GM23338 (cell line): ENCODE results near the gene GASK1B. TPM values are rescaled to one million over a fixed set of nuclear protein-coding genes. Genes with fewer than 3 reads are reported as not detected.

Source experiments
- ATAC-seq: fragments of 200-7000 bp; cut with Tn5 transposase; 3 replicates; pipeline ENCODE4 v1.9.1; 2020
- DNase-seq: peaks from one replicate; pipeline ENCODE4 v3.0.0-alpha.2; 2015; ENCODE audit warnings: low spot score
- H2AFZ ChIP-seq: fragments of 200-600 bp; sonication (generic); 2 replicates; pipeline ENCODE4 v1.8.0; 2016; ENCODE audit warnings: antibody characterized with exemption, mild to moderate bottlenecking, moderate library complexity
- H3F3A ChIP-seq: fragments of 200-600 bp; sonication (generic); replicated peaks from 2 replicates; pipeline ENCODE4 v1.8.0; 2017; ENCODE audit warnings: antibody characterized with exemption, mixed run types, low read depth
- H3K27ac ChIP-seq: fragments of 200-600 bp; sonication (generic); 2 replicates; pipeline ENCODE4 v1.6.1; 2016; ENCODE audit warnings: low read depth
- H3K27me3 ChIP-seq: fragments of 200-600 bp; sonication (generic); 2 replicates; pipeline ENCODE4 v1.8.0; 2016; ENCODE audit warnings: mild to moderate bottlenecking, mixed run types, moderate library complexity; ENCODE audit not compliant: insufficient read depth
- H3K36me3 ChIP-seq: fragments of 200-600 bp; sonication (generic); 2 replicates; pipeline ENCODE4 v1.8.0; 2016; ENCODE audit warnings: mild to moderate bottlenecking; ENCODE audit not compliant: insufficient read depth
- H3K4me1 ChIP-seq: fragments of 200-600 bp; sonication (generic); 2 replicates; pipeline ENCODE4 v1.8.0; 2016; ENCODE audit warnings: mild to moderate bottlenecking, moderate library complexity; ENCODE audit not compliant: insufficient read depth
- H3K4me2 ChIP-seq: fragments of 200-600 bp; sonication (generic); 2 replicates; pipeline ENCODE4 v1.7.1; 2017; ENCODE audit warnings: mixed run types
- H3K4me3 ChIP-seq: fragments of 200-600 bp; sonication (generic); 2 replicates; pipeline ENCODE4 v1.6.1; 2016; ENCODE audit warnings: mixed run types
- H3K79me2 ChIP-seq: fragments of 200-600 bp; sonication (generic); replicated peaks from 2 replicates; pipeline ENCODE4 v1.8.0; 2017; ENCODE audit warnings: mild to moderate bottlenecking; ENCODE audit not compliant: insufficient read depth
- H3K9me2 ChIP-seq: fragments of 200-600 bp; sonication (generic); 2 replicates; pipeline ENCODE4 v1.8.0; 2017; ENCODE audit not compliant: insufficient read depth
- H4K20me1 ChIP-seq: fragments of 200-600 bp; sonication (generic); replicated peaks from 2 replicates; pipeline ENCODE4 v1.8.0; 2017; ENCODE audit warnings: mild to moderate bottlenecking; ENCODE audit not compliant: insufficient read depth
- H3K27ac Mint-ChIP-seq: 2 replicates; pipeline ENCODE4 v1.8.0; 2020; ENCODE audit warnings: inconsistent platforms, mild to moderate bottlenecking, moderate library complexity, mixed read lengths
- H3K27me3 Mint-ChIP-seq: 3 replicates; pipeline ENCODE4 v1.8.0; 2022; ENCODE audit warnings: low read depth, mild to moderate bottlenecking, moderate library complexity, mixed read lengths, inconsistent platforms; ENCODE audit not compliant: insufficient read depth, poor library complexity
- H3K36me3 Mint-ChIP-seq: 3 replicates; pipeline ENCODE4 v1.8.0; 2021; ENCODE audit warnings: low read depth, mild to moderate bottlenecking, inconsistent platforms, moderate library complexity, mixed read lengths
- H3K4me1 Mint-ChIP-seq: 3 replicates; pipeline ENCODE4 v1.8.0; 2020; ENCODE audit warnings: mild to moderate bottlenecking, inconsistent platforms, mixed read lengths
- H3K4me3 Mint-ChIP-seq: 3 replicates; pipeline ENCODE4 v1.8.0; 2021; ENCODE audit warnings: moderate library complexity, mild to moderate bottlenecking, inconsistent platforms, mixed read lengths
- H3K9me3 Mint-ChIP-seq: 3 replicates; pipeline ENCODE4 v1.8.0; 2020; ENCODE audit warnings: moderate library complexity, mild to moderate bottlenecking, inconsistent platforms, mixed read lengths
- CREB1 ChIP-seq: fragments of 250-450 bp; sonication (Bioruptor Pico); IDR thresholded peaks from 2 replicates; pipeline ENCODE4 v1.5.0; 2020; ENCODE audit warnings: low read depth, mild to moderate bottlenecking, moderate library complexity
- ETS1 ChIP-seq: IDR thresholded peaks from 2 replicates; pipeline ENCODE4 v1.6.1; 2016; ENCODE audit warnings: antibody characterized with exemption
- EZH2 ChIP-seq: fragments of 200-600 bp; sonication (generic); IDR thresholded peaks from one replicate; pipeline ENCODE4 v1.8.0; 2017; ENCODE audit warnings: antibody characterized with exemption, mild to moderate bottlenecking, low read depth; ENCODE audit not compliant: unreplicated experiment
- EZH2phosphoT487 ChIP-seq: fragments of 200-600 bp; sonication (generic); IDR thresholded peaks from one replicate; pipeline ENCODE4 v1.8.1; 2018; ENCODE audit warnings: antibody characterized with exemption; ENCODE audit not compliant: unreplicated experiment
- JUNB ChIP-seq: IDR thresholded peaks from one replicate; pipeline ENCODE4 v1.6.1; 2016; ENCODE audit warnings: antibody characterized with exemption; ENCODE audit not compliant: unreplicated experiment
- NANOG ChIP-seq: IDR thresholded peaks from 2 replicates; pipeline ENCODE4 v1.6.1; 2016; ENCODE audit warnings: antibody characterized with exemption, borderline replicate concordance
- POLR2AphosphoS5 ChIP-seq: IDR thresholded peaks from 2 replicates; pipeline ENCODE4 v1.6.1; 2016; ENCODE audit warnings: antibody characterized with exemption, low read depth
- REST ChIP-seq: IDR thresholded peaks from one replicate; pipeline ENCODE4 v1.6.1; 2018; ENCODE audit warnings: antibody characterized with exemption; ENCODE audit not compliant: unreplicated experiment
- STAT1 ChIP-seq: IDR thresholded peaks from one replicate; pipeline ENCODE4 v1.6.1; 2016; ENCODE audit warnings: antibody characterized with exemption; ENCODE audit not compliant: unreplicated experiment
- ZNF114 ChIP-seq: fragments of 250-450 bp; sonication (Bioruptor Pico); IDR thresholded peaks from 2 replicates; pipeline ENCODE4 v1.5.0; 2020; ENCODE audit warnings: mild to moderate bottlenecking, moderate library complexity
- ZNF331 ChIP-seq: fragments of 250-450 bp; sonication (Bioruptor Pico); IDR thresholded peaks from 2 replicates; pipeline ENCODE4 v1.5.0; 2020; ENCODE audit warnings: low read depth, mild to moderate bottlenecking, moderate library complexity
- polyA plus RNA-seq: library from polyadenylated mRNA; unstranded; fragments of >200 nt; fragmentation: Nextera tagmentation; extraction: Ambion mirVana; gene quantifications from 2 replicates; pipeline ENCODE4 v1.2.1, GENCODE V29; 2016
- total RNA-seq: library from RNA; depleted of rRNA; stranded (reverse); fragments of >200 nt; shearing (Covaris generic); gene quantifications from 2 replicates; pipeline ENCODE4 v1.2.3, GENCODE V29; 2014
- TF ChIP-seq, protein P1 (sequence below): fragments of 250-450 bp; sonication (Bioruptor Pico); IDR thresholded peaks from 2 replicates; pipeline ENCODE4 v1.5.0; 2020; ENCODE audit warnings: mild to moderate bottlenecking, moderate library complexity
- TF ChIP-seq, protein P2 (sequence below), 2 experiments: fragments of 200-600 bp in 1 of 2; sonication (generic) in 1 of 2; conservative IDR thresholded peaks; 2 replicates each; pipeline versions ENCODE4 v1.5.1 to v1.6.1; 2016 to 2017; ENCODE audit warnings: antibody characterized with exemption in 2 of 2, low read depth in 2 of 2, mild to moderate bottlenecking in 2 of 2, moderate library complexity in 1 of 2

The GASK1B gene
- total and polyA plus RNA-seq, 2 experiments from 2014 or later = not detected

DNA sequence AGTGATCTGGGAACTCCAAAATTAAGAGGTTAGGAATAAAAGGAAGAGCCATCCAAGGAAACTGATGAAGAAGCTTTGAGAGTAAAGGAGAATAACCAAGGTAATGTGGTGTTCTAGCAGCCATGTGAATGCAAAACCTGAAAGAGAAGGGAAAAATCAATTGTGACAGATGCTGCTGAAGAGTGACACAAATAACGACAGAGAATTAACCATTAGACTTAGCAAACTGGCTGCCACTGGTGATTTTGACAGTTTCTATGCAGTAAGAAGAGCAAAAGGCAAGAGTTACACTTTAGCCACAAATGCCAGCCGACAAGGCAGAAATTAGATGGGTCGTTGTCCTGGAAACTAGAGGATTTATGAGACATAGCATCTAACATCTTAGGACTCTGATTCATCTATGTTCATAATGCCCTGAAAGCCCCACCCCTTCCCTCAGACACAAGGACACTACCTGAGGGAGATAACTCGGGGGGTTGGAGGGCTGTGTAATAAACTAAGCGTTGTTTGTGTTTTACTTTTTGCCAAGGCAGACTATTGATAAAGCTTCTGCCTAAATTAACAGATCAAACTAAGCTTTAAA is 24.5 kb upstream of the GASK1B start:
- Mint-ChIP-seq H3K27ac (no peak overlapping the region), H3K36me3 (no peaks in the 10 kb centered on the region), H3K27me3 (no peaks in the 10 kb centered on the region), H3K4me1 (no peaks in the 10 kb centered on the region), H3K4me3 (no peak overlapping the region), H3K9me3 (no peaks in the 10 kb centered on the region)
- no peaks in the 10 kb centered on the region for H3K4me1 ChIP-seq
- ATAC-seq (no peak), DNase-seq (no peak)
- no peaks in the 10 kb centered on the region for H3K36me3 ChIP-seq
- H3K27me3 ChIP-seq = no peaks in the 10 kb centered on the region
- H3K9me2 ChIP-seq = 0 out of 2 replicates have a peak, but pooled peaks cover 5% of the 10 kb centered on the region
- no peak overlapping the region for H3K4me2 ChIP-seq
- no peak overlapping the region for H2AFZ ChIP-seq
- no peaks in the 10 kb centered on the region for H4K20me1 ChIP-seq
- H3K79me2 ChIP-seq = no peaks in the 10 kb centered on the region
- no peak overlapping the region for H3K4me3 ChIP-seq
- no peak overlapping the region for H3K27ac ChIP-seq
- no peaks in the 10 kb centered on the region for H3F3A ChIP-seq
- TF ChIP-seq, protein P1, sequence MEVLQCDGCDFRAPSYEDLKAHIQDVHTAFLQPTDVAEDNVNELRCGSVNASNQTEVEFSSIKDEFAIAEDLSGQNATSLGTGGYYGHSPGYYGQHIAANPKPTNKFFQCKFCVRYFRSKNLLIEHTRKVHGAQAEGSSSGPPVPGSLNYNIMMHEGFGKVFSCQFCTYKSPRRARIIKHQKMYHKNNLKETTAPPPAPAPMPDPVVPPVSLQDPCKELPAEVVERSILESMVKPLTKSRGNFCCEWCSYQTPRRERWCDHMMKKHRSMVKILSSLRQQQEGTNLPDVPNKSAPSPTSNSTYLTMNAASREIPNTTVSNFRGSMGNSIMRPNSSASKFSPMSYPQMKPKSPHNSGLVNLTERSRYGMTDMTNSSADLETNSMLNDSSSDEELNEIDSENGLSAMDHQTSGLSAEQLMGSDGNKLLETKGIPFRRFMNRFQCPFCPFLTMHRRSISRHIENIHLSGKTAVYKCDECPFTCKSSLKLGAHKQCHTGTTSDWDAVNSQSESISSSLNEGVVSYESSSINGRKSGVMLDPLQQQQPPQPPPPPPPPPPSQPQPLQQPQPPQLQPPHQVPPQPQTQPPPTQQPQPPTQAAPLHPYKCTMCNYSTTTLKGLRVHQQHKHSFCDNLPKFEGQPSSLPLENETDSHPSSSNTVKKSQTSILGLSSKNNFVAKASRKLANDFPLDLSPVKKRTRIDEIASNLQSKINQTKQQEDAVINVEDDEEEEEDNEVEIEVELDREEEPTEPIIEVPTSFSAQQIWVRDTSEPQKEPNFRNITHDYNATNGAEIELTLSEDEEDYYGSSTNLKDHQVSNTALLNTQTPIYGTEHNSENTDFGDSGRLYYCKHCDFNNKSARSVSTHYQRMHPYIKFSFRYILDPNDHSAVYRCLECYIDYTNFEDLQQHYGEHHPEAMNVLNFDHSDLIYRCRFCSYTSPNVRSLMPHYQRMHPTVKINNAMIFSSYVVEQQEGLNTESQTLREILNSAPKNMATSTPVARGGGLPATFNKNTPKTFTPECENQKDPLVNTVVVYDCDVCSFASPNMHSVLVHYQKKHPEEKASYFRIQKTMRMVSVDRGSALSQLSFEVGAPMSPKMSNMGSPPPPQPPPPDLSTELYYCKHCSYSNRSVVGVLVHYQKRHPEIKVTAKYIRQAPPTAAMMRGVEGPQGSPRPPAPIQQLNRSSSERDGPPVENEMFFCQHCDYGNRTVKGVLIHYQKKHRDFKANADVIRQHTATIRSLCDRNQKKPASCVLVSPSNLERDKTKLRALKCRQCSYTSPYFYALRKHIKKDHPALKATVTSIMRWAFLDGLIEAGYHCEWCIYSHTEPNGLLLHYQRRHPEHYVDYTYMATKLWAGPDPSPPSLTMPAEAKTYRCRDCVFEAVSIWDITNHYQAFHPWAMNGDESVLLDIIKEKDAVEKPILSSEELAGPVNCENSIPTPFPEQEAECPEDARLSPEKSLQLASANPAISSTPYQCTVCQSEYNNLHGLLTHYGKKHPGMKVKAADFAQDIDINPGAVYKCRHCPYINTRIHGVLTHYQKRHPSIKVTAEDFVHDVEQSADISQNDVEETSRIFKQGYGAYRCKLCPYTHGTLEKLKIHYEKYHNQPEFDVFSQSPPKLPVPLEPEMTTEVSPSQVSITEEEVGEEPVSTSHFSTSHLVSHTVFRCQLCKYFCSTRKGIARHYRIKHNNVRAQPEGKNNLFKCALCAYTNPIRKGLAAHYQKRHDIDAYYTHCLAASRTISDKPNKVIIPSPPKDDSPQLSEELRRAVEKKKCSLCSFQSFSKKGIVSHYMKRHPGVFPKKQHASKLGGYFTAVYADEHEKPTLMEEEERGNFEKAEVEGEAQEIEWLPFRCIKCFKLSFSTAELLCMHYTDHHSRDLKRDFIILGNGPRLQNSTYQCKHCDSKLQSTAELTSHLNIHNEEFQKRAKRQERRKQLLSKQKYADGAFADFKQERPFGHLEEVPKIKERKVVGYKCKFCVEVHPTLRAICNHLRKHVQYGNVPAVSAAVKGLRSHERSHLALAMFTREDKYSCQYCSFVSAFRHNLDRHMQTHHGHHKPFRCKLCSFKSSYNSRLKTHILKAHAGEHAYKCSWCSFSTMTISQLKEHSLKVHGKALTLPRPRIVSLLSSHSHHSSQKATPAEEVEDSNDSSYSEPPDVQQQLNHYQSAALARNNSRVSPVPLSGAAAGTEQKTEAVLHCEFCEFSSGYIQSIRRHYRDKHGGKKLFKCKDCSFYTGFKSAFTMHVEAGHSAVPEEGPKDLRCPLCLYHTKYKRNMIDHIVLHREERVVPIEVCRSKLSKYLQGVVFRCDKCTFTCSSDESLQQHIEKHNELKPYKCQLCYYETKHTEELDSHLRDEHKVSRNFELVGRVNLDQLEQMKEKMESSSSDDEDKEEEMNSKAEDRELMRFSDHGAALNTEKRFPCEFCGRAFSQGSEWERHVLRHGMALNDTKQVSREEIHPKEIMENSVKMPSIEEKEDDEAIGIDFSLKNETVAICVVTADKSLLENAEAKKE (CRISPR knock-in tag) = no peak
- TF ChIP-seq ZNF331 (CRISPR knock-in tag) (no peak), ZNF114 (CRISPR knock-in tag) (no peak), EZH2phosphoT487 (no peak), JUNB (no peak), EZH2 (no peak), REST (no peak), ETS1 (no peak), STAT1 (no peak), CREB1 (CRISPR knock-in tag) (no peak), NANOG (no peak), POLR2AphosphoS5 (no peak)
- TF ChIP-seq, protein P2, sequence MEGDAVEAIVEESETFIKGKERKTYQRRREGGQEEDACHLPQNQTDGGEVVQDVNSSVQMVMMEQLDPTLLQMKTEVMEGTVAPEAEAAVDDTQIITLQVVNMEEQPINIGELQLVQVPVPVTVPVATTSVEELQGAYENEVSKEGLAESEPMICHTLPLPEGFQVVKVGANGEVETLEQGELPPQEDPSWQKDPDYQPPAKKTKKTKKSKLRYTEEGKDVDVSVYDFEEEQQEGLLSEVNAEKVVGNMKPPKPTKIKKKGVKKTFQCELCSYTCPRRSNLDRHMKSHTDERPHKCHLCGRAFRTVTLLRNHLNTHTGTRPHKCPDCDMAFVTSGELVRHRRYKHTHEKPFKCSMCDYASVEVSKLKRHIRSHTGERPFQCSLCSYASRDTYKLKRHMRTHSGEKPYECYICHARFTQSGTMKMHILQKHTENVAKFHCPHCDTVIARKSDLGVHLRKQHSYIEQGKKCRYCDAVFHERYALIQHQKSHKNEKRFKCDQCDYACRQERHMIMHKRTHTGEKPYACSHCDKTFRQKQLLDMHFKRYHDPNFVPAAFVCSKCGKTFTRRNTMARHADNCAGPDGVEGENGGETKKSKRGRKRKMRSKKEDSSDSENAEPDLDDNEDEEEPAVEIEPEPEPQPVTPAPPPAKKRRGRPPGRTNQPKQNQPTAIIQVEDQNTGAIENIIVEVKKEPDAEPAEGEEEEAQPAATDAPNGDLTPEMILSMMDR (conservative IDR thresholded peaks at IDR 0.05; ENCODE audit: low read depth in 2 of 2) = no peak
